ENCODE results near the gene DYNC1I2. TPM values are rescaled to one million over a fixed set of nuclear protein-coding genes. Genes with fewer than 3 reads are reported as not detected.

The DYNC1I2 gene
- total RNA-seq, 1 donor from 2014 or later, result 92.1 TPM

DNA sequence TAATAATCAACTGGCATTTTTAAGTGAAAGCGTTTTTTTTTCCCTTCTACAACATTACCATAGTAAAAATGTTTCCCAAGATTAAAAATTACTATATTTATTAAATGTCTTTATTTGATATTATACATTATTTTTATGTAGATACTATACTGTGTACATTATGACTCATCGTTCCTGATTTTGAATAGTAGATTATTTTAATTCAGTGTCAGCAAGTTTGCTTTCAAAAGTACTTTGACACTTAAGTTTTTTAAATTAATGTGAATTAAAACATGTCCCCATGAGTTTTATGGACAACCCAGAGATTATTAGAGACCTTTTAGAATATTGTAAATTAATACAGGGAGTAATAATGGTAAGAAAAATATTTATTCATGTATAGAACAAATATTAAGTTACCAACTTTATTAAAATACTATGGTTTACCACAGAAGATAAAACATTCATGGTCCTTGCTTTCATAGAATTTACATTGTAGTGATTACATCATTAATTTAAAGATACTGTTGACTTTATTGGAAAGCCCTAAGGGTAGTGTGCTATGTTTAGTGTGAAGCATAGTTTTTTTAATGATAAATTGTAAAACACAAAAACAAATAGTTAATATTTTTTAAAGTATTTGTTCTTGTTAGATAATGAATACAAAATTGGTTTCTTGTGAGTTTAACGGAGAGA, 21.9 kb downstream of the DYNC1I2 start:
- Histone ChIP-seq H3K36me3 (peaks cover 0 to 3% of the 10 kb centered on the region in 2 donors), H3K9me3 (no peaks in the 10 kb centered on the region), H3K4me1 (peaks cover 16% of the 10 kb centered on the region), H3K27ac (no peak overlapping the region), H3K4me3 (no peak overlapping the region), H3K27me3 (no peaks in the 10 kb centered on the region)
- intact Hi-C loops (cut with DNase I), result loop anchor here (10.0 kb wide), 1 partner anchor 396 kb away; the partner anchor contains the start of gene DLX2
- TF ChIP-seq, protein P1, sequence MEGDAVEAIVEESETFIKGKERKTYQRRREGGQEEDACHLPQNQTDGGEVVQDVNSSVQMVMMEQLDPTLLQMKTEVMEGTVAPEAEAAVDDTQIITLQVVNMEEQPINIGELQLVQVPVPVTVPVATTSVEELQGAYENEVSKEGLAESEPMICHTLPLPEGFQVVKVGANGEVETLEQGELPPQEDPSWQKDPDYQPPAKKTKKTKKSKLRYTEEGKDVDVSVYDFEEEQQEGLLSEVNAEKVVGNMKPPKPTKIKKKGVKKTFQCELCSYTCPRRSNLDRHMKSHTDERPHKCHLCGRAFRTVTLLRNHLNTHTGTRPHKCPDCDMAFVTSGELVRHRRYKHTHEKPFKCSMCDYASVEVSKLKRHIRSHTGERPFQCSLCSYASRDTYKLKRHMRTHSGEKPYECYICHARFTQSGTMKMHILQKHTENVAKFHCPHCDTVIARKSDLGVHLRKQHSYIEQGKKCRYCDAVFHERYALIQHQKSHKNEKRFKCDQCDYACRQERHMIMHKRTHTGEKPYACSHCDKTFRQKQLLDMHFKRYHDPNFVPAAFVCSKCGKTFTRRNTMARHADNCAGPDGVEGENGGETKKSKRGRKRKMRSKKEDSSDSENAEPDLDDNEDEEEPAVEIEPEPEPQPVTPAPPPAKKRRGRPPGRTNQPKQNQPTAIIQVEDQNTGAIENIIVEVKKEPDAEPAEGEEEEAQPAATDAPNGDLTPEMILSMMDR (IDR thresholded peaks at IDR 0.05), result no peak
- TF ChIP-seq POLR2AphosphoS5 (IDR thresholded peaks at IDR 0.05; ENCODE audit: insufficient read depth in 1 of 2, low read depth in 1 of 2), result no peak
- no peak for TF ChIP-seq POLR2A (IDR thresholded peaks at IDR 0.05)
- DNase-seq (ENCODE audit: extremely low spot score in 2 of 2), result no peak

- intact Hi-C loops (cut with DNase I), result no loop called here
- TF ChIP-seq POLR2A (IDR thresholded peaks at IDR 0.05) (no peak), POLR2AphosphoS5 (IDR thresholded peaks at IDR 0.05; ENCODE audit: insufficient read depth in 1 of 2, low read depth in 1 of 2) (no peak)
- TF ChIP-seq, protein P1 (IDR thresholded peaks at IDR 0.05), result no peak
These were observed 24.1 kb downstream of the DYNC1I2 start for GRCh38 chr2:171711351-171711750.

GRCh38 chr2:171712051-171712450, 24.8 kb downstream of the DYNC1I2 start:
- DNase-seq (ENCODE audit: extremely low spot score in 2 of 2), result no peak
- intact Hi-C loops (cut with DNase I), result no loop called here
- Histone ChIP-seq H3K4me3 (no peak overlapping the region), H3K4me1 (peaks cover 7% of the 10 kb centered on the region), H3K27ac (no peak overlapping the region), H3K9me3 (no peaks in the 10 kb centered on the region), H3K36me3 (peaks cover 0 to 10% of the 10 kb centered on the region in 2 donors), H3K27me3 (no peaks in the 10 kb centered on the region)
- TF ChIP-seq POLR2A (IDR thresholded peaks at IDR 0.05) (no peak), POLR2AphosphoS5 (IDR thresholded peaks at IDR 0.05; ENCODE audit: insufficient read depth in 1 of 2, low read depth in 1 of 2) (no peak)
- TF ChIP-seq, protein P1 (IDR thresholded peaks at IDR 0.05), result no peak

More at GRCh38 chr2:171711351-171711750, 24.1 kb downstream of the DYNC1I2 start:
- Histone ChIP-seq H3K4me1 (peaks cover 7% of the 10 kb centered on the region), H3K27ac (no peak overlapping the region), H3K9me3 (no peaks in the 10 kb centered on the region), H3K36me3 (peaks cover 0 to 4% of the 10 kb centered on the region in 2 donors), H3K4me3 (no peak overlapping the region), H3K27me3 (no peaks in the 10 kb centered on the region)
- no peak for DNase-seq (ENCODE audit: extremely low spot score in 2 of 2)

DNA sequence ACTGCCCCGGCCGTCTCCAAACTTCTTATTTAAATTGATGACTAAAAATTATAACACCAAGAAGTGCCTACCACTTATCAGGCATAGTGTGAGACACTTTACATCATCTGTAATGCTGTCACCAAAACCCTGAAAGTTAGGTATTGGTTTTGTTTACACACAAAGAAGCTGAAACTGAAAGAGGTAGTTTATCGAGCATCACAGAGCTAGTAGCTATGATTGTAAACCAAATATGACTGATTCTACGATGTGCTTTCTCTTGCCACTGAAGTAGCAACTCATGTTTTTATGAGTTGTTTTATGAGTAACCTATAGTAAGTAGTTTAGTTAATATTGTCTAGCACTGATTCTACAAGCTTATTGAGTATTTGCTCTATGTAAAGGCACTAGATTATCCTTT, 31.5 kb downstream of the DYNC1I2 start:
- Histone ChIP-seq H3K4me3 (no peak overlapping the region), H3K4me1 (no peaks in the 10 kb centered on the region), H3K36me3 (peaks cover 0 to 29% of the 10 kb centered on the region in 2 donors), H3K27me3 (no peaks in the 10 kb centered on the region), H3K9me3 (no peaks in the 10 kb centered on the region), H3K27ac (no peak overlapping the region)
- TF ChIP-seq, protein P1 (IDR thresholded peaks at IDR 0.05), result no peak
- no peak for TF ChIP-seq POLR2A (IDR thresholded peaks at IDR 0.05)
- intact Hi-C loops (cut with DNase I), result no loop called here
- no peak for DNase-seq (ENCODE audit: extremely low spot score in 2 of 2)

DNA sequence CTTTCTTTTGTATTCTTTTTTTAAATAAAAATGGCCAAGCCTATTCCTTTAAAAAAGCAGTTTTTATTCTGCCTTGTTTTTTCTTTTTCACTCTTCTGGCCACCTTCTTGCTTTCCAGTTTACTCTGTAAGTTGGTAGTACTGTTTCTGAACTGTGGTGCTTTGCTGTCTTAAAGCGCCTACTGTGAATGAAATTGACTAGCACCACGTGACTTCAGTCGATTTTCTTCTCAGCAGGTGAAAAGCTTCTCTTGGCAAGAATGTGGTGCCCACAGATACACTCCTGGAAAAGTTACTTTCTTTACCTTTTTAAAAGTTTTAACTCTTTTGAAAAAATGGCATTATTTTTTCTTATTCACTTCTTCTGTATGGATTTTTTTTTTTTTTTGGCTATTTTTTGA, 32.4 kb downstream of the DYNC1I2 start:
- H3K36me3 ChIP-seq, result peaks cover 0 to 30% of the 10 kb centered on the region in 2 donors
- no peak for DNase-seq (ENCODE audit: extremely low spot score in 2 of 2)

More for the DNA sequence above, 32.4 kb downstream of the DYNC1I2 start:
- Histone ChIP-seq H3K9me3 (no peaks in the 10 kb centered on the region), H3K27me3 (no peaks in the 10 kb centered on the region), H3K27ac (no peak overlapping the region), H3K4me1 (no peaks in the 10 kb centered on the region), H3K4me3 (no peak overlapping the region)
- intact Hi-C loops (cut with DNase I), result no loop called here
- TF ChIP-seq, protein P1 (IDR thresholded peaks at IDR 0.05), result no peak
- TF ChIP-seq POLR2A (IDR thresholded peaks at IDR 0.05) (no peak), POLR2AphosphoS5 (IDR thresholded peaks at IDR 0.05; ENCODE audit: insufficient read depth in 1 of 2, low read depth in 1 of 2) (no peak)
